GM18517 (cell line): ENCODE results near the gene AGR2.
"Not testable (repeated sequence)": the region's sequence is repeated elsewhere in the genome, so short reads cannot be mapped to it uniquely, and the experiment has no call there.

ENCODE experiments used
- ATAC-seq: cut with Tn5 transposase; IDR thresholded peaks from one replicate; pipeline ENCODE4 v1.9.1; 2021; ENCODE audit warnings: mild to moderate bottlenecking, moderate library complexity; ENCODE audit not compliant: unreplicated experiment

The AGR2 gene

DNA sequence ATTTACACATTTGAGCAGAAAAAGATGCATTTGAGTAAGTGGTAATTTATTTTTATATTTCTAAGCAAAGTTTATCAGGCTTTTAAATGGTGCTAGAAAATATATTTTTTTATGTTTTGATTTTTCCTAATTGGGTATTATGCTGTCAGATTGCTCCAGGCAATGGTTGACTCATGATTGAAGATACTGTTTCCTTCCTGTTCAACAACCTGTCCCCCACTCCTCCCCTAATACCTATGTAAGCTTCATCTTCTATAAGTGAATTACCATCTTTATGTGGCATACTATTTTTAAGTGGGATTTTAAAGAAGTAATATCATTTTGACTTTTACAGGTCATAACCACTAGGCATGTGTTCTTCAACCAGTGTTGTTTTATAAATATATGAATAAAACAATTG is 29.8 kb downstream of the AGR2 start:
- no peak for ATAC-seq

- no peak for ATAC-seq
Observed at GRCh38 chr7:16774294-16774693, 30.5 kb downstream of the AGR2 start.

GRCh38 chr7:16773884-16774283 is 30.9 kb downstream of the AGR2 start:
- no peak for ATAC-seq

DNA sequence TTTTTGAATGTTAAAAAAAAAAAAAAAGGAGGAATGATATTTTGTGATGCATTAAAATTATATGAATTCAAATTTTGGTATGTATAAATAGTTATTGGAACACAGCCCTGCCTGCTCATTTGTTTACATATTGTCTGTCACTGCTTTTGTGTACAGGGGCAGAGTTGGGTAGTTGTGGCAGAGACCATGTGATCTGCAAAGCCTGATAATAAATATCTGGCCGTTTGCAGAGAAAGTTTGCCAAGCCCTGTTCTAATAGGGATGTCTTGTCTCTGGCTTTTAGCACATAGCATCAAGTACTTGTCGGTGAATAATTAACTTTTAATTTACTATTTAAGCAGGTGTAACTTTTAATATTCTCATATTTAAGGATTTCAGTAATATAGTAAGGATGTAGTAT is 31.5 kb downstream of the AGR2 start:
- no peak for ATAC-seq

GRCh38 chr7:16770657-16771329 is 34.0 kb downstream of the AGR2 start:
- ATAC-seq, result no peak

DNA sequence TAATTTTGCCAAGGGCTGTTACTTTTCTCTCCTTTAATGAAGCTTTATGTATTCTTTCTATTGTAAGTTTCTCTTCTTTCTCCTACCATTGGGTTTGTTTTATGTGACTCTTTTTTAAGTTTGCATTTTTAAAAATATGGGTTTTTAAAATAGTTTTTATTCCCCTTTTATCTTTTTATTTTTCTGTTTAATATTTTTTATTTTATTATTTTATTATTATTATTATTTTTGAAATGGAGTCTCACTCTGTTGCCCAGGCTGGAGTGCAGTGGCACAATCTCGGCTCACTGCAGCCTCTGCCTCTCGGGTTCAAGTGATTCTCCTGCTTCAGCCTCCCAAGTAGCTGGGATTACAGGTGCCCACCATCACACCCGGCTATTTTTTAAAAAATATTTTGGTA is 34.8 kb downstream of the AGR2 start:
- ATAC-seq, result not testable (repeated sequence)

- no peak for ATAC-seq
Observed at GRCh38 chr7:16765436-16765859, 39.4 kb downstream of the AGR2 start.

GRCh38 chr7:16764942-16765341 is 39.9 kb downstream of the AGR2 start:
- ATAC-seq, result no peak

DNA sequence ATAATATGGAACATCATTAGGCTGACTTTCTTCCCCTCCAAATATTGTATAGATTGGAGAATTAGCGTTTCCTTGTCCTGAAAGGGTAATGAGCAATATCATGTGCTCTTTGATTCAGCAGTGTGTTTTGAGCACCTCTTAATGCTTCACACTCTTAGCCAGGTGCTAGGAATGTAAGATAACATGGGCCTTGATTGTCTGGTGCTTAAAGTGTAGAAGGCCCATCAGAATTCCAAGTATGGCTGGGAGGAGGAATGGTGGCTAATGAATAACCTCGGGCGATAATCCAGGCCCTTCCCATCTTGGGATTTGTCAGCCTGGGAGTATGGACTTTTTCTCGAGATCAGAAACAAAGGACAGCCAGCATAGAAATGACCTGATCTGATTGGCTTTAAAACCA is 42.6 kb downstream of the AGR2 start:
- no peak for ATAC-seq

GRCh38 chr7:16759840-16760239 is 45.0 kb downstream of the AGR2 start:
- ATAC-seq, result no peak

DNA sequence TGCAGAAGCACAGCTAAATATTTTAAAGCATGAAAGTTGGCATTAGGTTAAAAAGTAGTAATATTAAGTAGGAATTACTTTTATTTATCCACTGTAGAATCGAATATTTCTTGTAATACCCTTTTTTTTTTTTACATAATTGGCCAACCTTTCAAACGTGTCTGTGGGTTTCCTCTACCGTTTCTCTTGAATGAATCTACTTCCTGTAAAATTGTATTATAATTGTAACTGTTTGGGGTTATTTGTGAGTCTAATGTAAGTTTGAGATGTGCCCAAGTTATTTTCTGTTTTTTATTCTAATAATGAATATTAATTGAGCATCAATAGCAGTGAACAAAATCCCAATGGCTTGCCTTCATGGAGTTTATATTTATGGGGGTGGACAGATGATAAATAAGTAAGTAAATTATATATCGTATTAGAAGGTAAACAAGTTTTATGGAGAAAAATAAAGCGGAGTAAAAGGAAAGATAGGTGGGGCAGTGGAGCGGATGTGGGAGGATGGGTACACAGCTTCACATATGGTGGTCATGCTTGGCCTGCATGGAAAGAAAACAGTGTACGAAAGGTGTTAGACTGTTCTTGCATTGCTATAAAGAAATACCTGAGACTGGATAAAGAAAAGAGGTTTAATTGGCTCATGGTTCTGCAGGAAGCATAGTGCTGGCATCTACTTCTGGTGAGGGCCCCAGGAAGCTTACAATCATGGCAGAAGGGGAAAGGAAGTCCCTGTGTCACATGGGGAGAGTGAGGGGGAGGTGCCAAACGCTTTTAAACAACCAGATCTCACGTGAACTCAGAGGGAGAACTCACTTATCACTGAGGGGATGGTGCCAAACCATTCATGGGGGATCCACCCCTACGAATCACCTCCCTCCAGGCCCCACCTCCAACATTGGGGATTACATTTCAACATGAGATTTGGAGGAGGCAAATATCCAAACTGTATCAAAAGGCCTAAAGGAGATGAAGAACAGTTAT is 45.9 kb downstream of the AGR2 start:
- no peak for ATAC-seq

DNA sequence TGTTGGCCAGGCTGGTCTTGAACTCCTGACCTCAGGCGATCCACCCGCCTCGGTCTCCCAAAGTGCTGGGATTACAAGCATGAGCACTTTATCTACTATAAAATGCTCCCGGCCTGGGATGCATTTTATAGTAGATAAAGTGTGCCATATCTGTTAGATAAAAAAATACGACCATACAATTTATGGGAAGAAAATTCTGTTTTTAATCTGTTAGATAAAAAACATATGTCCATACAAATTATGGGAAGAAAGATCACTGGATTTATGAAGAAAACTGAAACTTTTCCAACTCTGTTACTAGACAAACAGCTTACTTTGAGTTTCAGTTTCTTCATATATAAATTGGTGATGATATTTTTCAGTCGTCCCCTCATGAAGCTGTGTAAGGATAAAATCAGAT is 46.8 kb downstream of the AGR2 start:
- no peak for ATAC-seq

DNA sequence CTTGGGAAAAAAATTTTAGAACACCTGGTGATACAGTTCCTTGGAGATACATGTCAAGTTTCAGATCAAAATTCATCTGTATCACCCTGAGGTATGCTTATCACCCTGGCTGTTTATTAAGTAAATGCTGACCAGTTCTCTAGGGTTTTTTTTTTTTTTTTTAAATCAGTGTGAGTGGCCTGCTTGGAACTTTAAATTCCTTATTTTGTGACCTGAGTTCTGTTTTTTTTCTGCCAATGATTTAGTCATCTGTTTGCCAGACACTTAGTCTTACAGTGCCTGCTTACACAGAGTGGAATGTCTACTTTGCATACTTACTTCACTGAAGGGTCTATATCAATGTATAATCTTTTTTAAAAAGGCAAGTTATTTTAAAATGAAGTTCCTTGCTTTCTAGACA is 49.4 kb downstream of the AGR2 start:
- no peak for ATAC-seq

DNA sequence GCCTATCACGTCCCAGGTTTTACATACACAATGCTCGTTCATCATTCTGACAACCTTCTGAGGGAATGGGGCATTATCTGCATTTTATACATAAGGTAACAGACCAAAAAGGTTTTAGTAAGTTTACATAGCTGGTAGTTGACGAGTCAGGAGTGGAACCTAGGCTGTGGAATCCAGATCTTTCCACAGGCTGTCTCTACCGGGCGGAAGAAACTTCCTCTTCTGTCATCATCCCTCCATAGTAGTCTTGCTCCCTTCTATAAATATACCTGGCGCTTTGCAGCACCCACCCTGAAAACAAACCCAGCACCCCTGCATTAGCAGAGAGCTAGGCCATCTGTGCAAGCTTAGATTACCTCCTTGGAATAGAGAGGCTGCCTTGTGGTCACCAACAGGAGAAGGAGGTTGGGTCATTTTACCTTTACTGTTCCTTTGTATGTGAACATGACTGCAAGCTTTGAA is 49.9 kb downstream of the AGR2 start:
- no peak for ATAC-seq

DNA sequence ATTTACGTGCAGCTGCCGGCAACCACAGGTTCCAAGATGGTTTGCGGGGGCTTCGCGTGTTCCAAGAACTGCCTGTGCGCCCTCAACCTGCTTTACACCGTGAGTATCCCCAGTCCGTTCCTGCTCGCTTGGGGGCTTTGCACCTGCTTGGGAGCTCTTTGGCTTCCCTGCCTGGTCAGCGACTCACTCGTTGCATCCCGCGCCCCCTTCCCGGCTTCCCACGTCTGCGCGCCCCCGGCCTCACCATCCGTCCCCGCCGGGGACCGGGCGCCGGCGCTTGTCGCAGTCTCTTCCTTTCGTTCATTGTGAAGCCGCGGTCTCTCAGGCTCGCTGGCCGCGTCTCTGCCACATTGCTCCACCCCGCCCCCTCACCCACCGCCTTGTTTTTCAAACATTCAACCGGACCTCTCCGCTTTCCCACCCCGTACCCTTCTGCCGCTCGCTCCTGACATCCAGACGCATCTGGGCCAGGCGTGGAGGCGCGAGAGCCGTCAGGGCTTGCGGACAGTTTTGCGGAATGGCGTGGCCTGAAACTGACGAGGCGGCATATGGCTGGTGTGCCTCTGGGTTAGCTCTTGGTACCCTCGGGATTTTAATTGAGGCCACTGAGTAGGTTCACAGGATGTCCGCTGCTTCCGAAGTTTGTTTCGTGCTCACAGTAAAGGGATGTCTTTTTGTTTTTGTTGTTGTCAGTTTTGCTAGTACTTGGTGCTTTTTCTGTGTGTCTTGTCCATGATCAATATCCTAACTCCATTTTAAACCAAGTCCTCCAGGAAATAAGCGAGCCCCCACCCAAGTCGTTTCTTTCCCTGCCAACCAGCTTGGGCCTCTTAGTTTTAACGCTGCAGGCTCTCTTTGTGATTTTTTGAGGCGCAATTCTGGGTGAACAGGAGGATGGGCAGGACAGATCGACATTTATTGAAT is 50.6 kb downstream of the AGR2 start:
- no peak for ATAC-seq

DNA sequence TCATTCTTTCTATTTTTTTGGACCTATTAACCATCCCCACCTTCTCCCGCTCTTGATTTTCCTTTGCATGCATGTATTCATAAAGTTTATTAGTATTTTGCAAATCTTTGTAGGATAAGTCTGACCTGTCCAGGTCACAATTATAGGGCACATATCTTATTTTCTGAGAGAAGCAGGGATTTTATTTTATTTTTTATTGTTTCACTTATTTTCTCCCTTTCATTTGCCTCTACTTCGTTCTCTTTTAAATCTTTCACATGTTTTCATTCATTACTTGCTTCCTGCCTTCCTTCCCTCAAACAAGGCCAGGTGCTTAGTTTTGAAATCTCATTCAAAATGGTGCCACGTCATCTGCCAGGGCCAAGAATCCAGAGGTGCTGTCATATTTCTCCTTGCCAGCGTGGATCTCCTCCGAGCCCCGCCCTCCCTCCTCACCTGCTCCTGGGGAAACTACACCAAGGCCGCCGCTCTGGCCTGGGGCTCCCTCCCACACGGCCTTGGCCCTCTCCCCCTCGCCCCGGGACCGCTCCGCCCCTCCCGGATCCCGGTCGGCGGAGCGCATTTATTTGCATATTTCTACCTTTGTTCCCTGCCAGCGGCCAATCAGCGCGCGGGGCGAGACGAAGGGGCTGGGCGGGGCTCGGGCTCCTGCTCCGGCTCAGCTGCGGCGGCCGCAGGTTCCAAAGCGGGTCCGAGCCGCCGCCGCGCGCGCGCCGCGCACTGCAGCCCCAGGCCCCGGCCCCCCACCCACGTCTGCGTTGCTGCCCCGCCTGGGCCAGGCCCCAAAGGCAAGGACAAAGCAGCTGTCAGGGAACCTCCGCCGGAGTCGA is 51.5 kb downstream of the AGR2 start, which contains the start of gene TSPAN13:
TSPAN13 (plus strand) TSS at position 654 of the 830 bp plus-strand sequence. CDS start 213 bp downstream, outside the sequence.
- ATAC-seq, result no peak

DNA sequence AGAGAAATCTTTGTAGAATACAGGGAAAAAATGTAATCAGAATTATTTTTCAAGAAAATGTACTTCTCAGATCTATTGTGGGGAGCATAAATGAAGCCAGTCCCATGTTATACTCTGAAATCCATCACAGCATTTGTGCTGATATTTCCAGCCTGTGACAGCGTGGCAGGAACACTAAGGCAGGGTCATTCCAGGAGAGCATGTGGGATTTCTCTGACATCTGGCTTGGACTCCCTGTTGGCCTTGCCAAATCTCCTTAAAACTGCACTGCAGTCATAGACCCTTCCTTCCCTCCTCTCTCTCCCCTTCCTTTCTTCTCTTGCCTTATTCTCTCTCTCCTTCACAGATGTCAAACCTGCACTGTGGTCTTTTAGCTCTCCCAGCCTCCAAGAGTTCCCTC is 57.7 kb downstream of the AGR2 start:
- ATAC-seq, result no peak

DNA sequence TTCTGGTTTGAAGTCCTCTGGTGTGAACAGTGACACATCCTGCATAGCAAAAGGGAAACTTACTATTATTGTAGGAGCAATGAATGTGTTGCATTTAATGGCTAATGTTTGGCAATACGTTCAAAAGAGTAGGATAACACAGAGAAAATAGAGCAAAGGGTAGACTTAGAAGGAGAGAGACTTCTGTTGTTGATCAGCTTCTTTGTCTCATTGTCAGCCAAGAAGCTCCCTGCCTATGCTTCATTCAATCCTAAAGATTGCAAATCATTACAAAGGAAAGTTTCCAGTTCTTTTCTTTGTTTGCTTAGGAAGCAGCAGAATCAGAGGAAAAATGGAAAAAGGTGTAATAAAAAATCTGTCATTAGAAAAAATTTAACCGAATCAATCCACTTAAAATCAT is 59.2 kb downstream of the AGR2 start:
- ATAC-seq, result no peak

DNA sequence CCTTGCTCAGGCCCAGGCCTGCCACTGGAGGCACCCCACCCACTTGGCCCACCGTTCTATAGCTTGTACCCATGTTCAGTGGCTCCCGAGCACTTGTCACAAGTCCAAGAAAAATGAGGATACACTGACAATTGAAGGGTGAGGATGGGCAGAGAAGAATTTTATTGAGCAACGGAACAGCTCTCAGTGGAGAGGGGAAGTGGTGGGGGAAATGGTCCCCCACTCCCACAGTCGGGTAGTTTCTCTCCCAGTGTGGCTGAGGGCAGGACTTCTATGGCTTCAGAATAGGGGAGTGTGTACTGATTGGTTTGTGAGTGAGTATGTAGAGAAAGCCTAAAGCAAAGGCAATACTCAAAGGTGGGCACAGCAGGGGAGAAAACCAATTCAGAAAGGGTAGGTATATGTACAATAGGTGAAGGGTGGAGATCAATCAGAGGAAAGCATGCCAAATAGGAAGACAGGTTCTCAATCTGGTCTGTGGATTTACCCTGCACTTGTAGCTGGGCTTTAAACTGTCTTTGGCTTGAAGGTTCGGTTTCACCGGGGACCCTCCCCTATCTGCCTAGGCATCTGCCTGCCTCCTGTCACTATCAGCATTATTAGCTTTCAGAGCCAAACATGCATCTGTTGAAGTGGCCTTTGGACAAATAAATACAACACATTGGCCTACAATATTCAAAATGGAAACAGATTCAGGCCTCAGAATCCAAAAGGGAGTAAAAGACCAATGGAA is 60.1 kb downstream of the AGR2 start:
- ATAC-seq, result no peak
